Measurements from ENCODE around the gene WFDC6.

WFDC6 gene

DNA sequence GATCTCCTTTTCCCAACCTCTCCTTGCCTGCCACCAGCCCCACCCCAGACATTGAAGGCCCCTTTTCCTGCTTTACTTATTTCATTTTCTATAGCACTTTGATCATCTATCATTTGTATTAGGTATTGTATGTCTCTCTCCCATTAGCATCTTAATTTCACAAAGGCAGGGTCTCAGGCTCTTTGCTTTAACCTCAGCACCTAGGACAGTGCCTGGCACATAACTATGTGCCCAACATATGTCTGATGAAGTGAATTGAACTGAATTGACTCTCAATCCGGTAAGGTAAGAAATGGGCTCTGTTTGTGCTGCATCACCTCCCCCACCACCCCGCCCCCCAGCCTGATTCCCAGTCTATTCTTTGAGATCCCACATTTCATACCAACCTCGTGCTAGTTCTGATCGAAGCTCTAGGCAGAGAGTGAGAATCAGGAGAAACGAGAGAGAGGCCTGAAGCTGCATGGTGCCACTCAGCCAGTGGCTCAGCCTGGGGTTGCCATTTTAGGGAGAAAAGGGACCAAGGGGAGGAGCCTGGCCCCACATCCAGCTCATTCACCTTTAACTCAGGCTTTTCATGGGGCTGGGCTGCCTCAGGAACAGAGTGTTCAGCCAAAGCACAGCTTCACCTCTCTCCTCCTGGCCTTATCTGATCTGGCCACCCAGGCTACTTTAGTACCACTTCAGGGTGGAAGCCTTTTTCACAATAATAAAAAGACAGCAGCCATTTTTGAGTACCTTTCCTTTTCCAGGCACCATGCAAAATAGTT lies 24.0 kb downstream of the WFDC6 start, which contains the start of gene SPINT3:
TSS of gene SPINT3 (minus strand) at position 476 of the 767 bp plus-strand sequence. CDS start at position 462, 14 bp downstream.
- DNase-seq = no peak

DNA sequence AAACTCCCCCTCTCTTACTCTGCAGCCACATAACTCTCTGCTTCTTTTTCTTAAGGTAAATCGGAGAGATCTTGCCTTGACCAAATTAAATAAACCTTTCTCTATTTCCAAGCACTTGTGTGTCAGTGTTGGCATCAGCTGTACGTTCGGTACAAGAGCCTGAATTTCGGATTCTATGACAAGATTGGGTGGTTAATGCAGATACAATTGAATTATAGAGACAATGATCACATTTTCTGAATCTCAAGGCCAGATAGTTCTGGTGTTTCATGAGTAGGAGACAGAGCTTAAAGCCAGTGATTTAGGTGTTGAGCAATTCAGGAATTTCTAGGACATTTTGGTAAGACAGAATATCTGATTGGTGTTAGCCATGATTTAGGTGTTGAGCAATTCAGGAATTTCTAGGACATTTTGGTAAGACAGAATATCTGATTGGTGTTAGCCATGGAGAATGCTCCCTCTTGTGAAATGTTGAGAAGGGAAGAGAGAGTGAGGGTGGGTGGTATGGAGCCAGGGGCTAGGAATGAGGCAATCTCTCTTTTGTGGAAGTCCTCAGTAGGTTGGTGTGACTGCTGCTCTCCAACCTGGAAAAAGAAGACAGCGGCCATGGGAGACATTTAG lies 28.9 kb downstream of the WFDC6 start:
- no peak for DNase-seq

GRCh38 chr20:45509091-45509490 lies 30.2 kb downstream of the WFDC6 start:
- DNase-seq = no peak

DNA sequence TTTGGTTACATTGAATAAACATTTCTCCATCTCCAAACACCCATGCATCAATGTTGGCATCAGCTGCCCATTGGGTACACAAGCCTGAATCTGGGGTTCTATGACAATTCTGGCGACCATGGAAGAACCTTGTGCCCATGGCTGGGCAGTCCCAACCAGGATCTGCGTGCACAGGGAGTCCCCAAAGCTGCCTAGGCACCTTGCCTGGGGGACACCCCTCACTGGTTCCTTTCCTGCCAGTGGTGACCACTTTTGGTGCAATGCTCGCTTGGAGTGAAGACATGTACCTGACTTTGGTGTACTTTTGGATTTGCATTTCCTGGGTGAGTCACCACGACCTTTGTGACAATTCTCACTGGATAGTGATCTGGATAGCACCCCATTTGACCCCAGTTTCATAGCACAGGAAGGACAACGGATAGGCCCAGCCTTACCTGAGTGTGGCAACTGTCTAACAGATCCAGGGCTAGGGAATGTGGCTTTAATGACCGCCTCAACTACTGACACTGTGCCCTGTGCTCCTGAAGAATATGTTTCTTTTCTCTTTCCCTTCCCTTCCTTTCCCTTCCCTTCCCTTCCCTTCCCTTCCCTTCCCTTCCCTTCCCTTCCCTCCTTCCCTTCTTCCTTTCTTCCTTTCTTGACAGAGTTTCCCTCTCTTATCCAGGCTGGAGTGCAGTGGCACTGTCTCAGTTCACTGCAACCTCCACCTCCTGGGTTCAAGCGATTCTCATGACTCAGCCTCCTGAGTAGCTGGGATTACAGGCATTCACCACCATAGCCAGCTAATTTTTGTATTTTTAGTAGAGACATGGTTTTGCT lies 31.0 kb downstream of the WFDC6 start:
- DNase-seq = no peak

DNA sequence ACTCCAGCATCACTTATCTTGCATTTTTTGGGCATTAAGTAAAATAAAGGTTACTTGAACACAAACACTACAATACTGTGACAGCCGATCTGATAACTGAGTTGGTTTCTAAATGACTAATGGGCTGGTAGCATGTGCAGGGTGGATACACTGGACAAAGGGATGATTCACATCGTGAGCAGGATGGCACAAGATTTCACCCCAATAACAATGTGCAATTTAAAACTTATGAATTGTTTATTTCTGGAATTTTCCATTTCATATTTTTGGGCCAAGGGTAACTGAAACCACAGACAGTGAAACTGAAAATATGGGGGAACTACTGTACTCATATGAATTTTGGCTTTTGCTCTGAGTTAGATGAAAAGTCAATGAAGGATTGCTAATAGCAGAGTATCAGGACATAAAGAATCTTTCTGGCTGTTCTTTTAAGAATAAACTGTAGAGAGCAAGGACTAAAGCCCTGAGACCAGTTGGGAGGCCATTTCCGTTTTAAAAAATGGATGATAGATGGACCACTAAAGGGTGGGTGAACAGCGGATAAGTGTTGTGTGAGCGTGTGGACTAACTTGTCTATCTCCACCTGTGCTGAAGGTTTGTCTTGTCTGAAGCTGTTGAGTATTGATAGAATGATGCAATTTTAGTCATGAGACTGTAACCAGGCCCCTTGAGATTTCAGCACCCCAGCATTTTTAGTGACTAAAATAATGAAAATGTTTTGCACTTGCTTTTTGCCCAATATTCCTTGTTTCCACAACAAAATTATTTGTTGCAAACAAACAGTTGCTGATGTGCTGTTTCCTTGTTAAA lies 32.1 kb downstream of the WFDC6 start:
- DNase-seq = no peak

DNA sequence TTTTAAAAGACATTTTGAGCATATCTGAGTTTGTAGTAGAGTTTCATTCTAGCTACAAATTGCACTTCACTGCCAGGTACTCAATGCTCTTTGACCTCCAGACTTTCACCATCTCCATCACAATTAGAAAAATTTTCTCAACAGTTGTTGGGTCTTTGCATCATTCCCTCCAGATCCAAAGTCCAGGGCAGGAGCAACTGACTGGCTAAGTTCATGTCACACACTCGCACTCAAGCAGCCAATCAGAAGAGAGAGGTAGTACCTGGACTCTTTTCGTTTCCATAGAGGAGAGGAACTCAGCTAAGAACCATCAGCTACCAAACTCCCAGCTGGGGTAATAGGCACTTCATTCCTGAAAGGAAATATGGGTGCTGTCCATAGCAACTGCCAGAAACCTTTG lies 32.9 kb downstream of the WFDC6 start:
- no peak for DNase-seq

DNA sequence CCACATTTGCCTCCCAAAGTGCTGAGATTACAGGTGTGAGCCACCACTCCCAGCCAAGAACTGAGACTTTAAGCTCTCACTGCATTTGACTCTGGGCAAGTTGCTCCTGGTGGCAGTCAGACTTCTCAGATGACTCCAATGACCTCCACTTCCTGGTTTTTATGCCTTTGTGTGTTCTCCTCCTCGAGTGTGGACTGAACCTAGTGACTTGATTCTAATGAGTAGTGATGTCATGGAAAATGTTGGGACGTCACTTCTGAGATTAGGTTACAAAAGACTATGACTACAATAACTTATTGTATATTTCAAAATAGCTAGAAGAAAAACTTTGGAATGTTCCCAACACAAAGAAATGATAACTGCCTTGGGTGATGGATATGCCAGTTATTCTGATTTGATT lies 35.9 kb downstream of the WFDC6 start:
- DNase-seq = no peak

DNA sequence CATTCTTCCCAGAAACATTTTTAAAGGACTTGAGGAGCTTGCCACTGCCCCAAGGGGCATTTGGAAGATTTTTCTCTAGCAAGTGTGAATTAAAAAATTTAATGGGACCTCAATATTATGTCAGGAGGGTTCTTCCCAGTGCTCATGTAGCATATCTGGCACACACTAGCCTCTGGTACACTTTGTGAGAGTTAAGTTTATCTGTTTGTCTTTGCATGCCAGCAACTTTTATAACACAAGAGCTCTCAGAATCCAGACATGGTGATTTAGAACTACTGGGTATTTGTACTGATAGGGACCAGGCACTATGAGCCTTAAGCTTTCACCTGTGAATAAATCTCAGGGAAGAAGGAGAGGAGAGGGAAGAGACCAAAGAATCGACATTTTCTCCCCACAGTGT lies 36.7 kb downstream of the WFDC6 start:
- no peak for DNase-seq

GRCh38 chr20:45501600-45501999 lies 37.7 kb downstream of the WFDC6 start:
- no peak for DNase-seq

- DNase-seq = no peak
Observed at GRCh38 chr20:45500022-45500421, 39.3 kb downstream of the WFDC6 start.

DNA sequence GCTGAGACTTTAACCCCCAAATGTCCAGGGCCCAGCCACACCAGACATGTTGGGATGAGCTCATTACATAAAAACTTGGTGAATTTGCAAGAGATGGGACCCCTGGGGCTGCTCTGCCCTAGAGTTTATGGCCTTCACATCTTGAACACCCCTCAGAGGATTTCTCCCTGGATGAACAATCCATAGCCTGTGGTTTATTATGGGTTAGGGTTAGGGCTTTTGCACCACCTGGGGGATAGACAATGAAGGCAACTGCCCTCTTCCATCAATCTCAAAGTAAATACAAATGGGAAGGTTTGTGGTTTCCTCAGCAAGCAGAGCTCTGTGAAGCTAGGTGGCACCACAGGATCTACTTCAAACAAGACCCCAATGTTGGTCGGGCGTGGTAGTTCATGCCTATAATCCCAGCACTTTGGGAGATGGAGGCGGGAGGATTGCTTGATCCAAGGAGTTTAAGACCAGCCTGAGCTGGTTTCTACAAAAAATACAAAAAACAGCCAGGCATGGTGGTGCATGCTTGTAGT lies 41.2 kb downstream of the WFDC6 start:
- DNase-seq = no peak

GRCh38 chr20:45496166-45496565 lies 43.1 kb downstream of the WFDC6 start:
- DNase-seq = no peak

DNA sequence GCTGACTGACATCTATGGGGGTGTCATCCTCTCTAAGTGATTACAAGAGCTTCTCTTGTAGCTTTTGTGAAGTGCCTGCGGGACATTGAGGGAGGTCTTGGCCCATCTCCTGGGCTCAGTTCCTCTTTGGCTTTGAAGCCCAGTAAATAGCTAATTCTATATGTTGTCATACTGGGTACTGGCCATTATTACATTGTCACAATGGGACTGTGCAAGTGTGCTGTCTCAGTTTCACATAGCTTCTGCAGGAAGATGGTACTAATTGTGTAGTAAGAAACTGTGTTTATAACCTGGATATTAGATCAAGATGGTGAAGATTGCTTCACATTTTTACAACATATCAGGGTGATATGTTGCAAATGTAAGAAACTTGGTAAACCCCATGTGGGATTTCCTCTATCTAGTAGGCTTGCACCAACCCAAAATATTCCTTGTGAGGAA lies 43.8 kb downstream of the WFDC6 start:
- no peak for DNase-seq

DNA sequence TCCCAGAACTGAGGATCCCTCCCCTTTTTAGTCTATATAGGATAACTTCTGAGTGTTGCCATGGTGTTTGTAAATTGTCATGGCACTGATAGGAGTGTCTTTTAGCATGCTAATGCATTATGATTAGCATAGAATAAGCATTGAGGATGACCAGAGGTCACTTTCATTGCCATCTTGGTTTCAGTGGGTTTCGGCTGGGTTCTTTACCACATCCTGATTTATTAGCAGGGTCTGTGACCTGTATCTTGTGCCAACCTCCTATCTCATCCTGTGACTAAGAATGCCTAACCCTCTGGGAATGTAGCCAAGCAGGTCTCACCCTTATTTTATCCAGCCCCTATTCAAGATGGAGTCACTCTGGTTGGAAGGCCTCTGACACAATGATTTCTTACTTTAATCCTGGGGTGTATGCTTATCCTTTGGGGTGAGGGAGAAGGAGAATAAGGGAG lies 50.2 kb downstream of the WFDC6 start:
- no peak for DNase-seq

GRCh38 chr20:45487231-45487635 lies 52.0 kb downstream of the WFDC6 start:
- no peak for DNase-seq

DNA sequence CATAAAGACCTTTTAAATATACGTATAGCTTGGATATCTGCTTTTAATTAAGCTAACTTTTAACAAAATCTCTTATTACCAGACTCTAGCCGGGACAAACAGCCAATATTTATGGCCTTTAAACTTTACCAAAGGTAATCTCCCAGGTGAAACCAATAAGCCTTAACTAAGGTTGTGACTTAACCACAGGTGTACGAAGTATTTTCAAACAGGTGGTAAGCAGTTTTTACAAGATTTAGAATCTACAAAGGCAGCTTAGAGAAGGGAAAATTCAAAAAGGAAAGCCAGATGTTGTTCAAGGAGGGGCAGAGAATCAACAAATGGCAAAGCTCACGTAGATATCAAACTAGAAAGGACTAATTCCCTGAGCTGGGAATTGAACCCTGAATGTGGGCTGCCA lies 53.9 kb downstream of the WFDC6 start:
- no peak for DNase-seq

DNA sequence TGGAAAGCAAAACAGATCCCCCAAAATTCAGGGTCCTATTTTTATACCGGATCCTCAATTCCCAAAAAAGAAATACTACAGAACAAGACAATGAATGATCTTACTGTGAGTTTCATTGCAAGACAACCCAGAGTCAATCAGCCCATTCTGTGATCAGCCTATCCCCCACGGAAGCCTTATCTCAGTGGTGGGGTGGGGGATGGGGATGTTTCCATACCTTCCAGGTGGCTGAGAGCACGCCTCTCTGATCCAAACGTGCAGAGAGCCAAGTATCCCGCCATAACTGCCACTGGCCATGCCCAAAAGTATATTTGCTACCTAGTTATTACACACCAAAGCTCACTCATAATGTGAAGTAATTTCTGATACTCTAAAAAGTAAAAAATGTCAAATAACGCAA lies 54.6 kb downstream of the WFDC6 start:
- DNase-seq = no peak

All from DMS153 (cell line).